Neural progenitor cell (in vitro differentiated cells): Measurements from ENCODE around the gene ARPC4. TPM values are rescaled to one million over a fixed set of nuclear protein-coding genes. Genes with fewer than 3 reads are reported as not detected.

Experiments
- DNase-seq: peaks from one replicate; pipeline ENCODE4 v3.0.0-alpha.2; 2016; ENCODE audit warnings: low spot score
- H2AFZ ChIP-seq: fragments of 200-600 bp; sonication (generic); replicated peaks from 2 replicates; pipeline ENCODE4 v1.6.1; 2016; ENCODE audit warnings: antibody characterized with exemption
- H3F3A ChIP-seq: fragments of 200-600 bp; sonication (generic); 2 replicates; pipeline ENCODE4 v1.6.1; 2016; ENCODE audit warnings: antibody characterized with exemption, low read depth
- H3K27ac ChIP-seq: fragments of 200-600 bp; sonication (generic); 2 replicates; pipeline ENCODE4 v1.5.1; 2016; ENCODE audit warnings: mild to moderate bottlenecking
- H3K27me3 ChIP-seq: fragments of 200-600 bp; sonication (generic); 2 replicates; pipeline ENCODE4 v1.6.1; 2016; ENCODE audit warnings: mild to moderate bottlenecking, moderate library complexity
- H3K36me3 ChIP-seq: fragments of 200-600 bp; sonication (generic); 2 replicates; pipeline ENCODE4 v1.5.1; 2016
- H3K4me1 ChIP-seq: fragments of 200-600 bp; sonication (generic); 2 replicates; pipeline ENCODE4 v1.6.1; 2016; ENCODE audit warnings: mixed run types
- H3K4me2 ChIP-seq: fragments of 200-600 bp; sonication (generic); 2 replicates; pipeline ENCODE4 v1.6.1; 2016
- H3K4me3 ChIP-seq: fragments of 200-600 bp; sonication (generic); 2 replicates; pipeline ENCODE4 v1.5.1; 2016
- H3K79me2 ChIP-seq: fragments of 200-600 bp; sonication (generic); 2 replicates; pipeline ENCODE4 v1.6.1; 2016; ENCODE audit warnings: low read depth
- H3K9ac ChIP-seq: fragments of 200-600 bp; sonication (generic); 2 replicates; pipeline ENCODE4 v1.6.1; 2016
- H3K9me3 ChIP-seq: fragments of 200-600 bp; sonication (generic); 2 replicates; pipeline ENCODE4 v1.5.1; 2016; ENCODE audit warnings: low read depth
- H4K20me1 ChIP-seq: fragments of 200-600 bp; sonication (generic); 2 replicates; pipeline ENCODE4 v1.6.1; 2016; ENCODE audit warnings: low read depth
- H3K27ac Mint-ChIP-seq: 3 replicates; pipeline ENCODE4 v1.8.0; 2021; ENCODE audit warnings: mixed read lengths
- H3K27me3 Mint-ChIP-seq: 2 replicates; pipeline ENCODE4 v1.8.0; 2022; ENCODE audit warnings: low read depth, mild to moderate bottlenecking, inconsistent platforms, moderate library complexity, mixed read lengths; ENCODE audit not compliant: insufficient read depth
- H3K36me3 Mint-ChIP-seq: 3 replicates; pipeline ENCODE4 v1.8.0; 2021; ENCODE audit warnings: mixed read lengths
- H3K4me1 Mint-ChIP-seq: 3 replicates; pipeline ENCODE4 v1.8.0; 2021; ENCODE audit warnings: mixed read lengths
- H3K4me3 Mint-ChIP-seq: 3 replicates; pipeline ENCODE4 v1.8.0; 2021; ENCODE audit warnings: mild to moderate bottlenecking, moderate library complexity, mixed read lengths
- H3K9me3 Mint-ChIP-seq: 3 replicates; pipeline ENCODE4 v1.8.0; 2020; ENCODE audit warnings: mixed read lengths
- CTCF ChIP-seq: fragments of 200-600 bp; sonication (generic); IDR thresholded peaks from 2 replicates; pipeline ENCODE4 v1.5.1; 2017; ENCODE audit warnings: antibody characterized with exemption, mild to moderate bottlenecking
- EZH2 ChIP-seq: fragments of 200-600 bp; sonication (generic); IDR thresholded peaks from 2 replicates; pipeline ENCODE4 v1.6.1; 2017; ENCODE audit warnings: antibody characterized with exemption, mild to moderate bottlenecking, moderate library complexity
- EZH2phosphoT487 ChIP-seq: fragments of 200-600 bp; sonication (generic); IDR thresholded peaks from 2 replicates; pipeline ENCODE4 v1.6.1; 2017; ENCODE audit warnings: antibody characterized with exemption
- total RNA-seq: library from RNA; depleted of rRNA; stranded (reverse); fragments of >200 nt; gene quantifications from 2 replicates; pipeline ENCODE4 v1.2.3, GENCODE V29; 2015; ENCODE audit warnings: low replicate concordance

ARPC4 gene
- total RNA-seq, 1 donor from 2014 or later = 126 TPM

GRCh38 chr3:9810433-9810770 lies 17.5 kb downstream of the ARPC4 start:
- H3K36me3 Mint-ChIP-seq = peaks cover 5% of the 10 kb centered on the region
- peak; percentile 62 for DNase-seq
- H3K27ac Mint-ChIP-seq = no peak overlapping the region

GRCh38 chr3:9810846-9811245 lies 18.0 kb downstream of the ARPC4 start:
- Mint-ChIP-seq H3K4me3 (peak overlapping the region; percentile 71), H3K9me3 (no peaks in the 10 kb centered on the region), H3K27me3 (peaks cover under 1% of the 10 kb centered on the region), H3K27ac (peak overlapping the region; percentile 85), H3K4me1 (peaks cover 30% of the 10 kb centered on the region), H3K36me3 (peaks cover 5% of the 10 kb centered on the region)
- peaks cover 35% of the 10 kb centered on the region for H3K4me1 ChIP-seq
- H3K27ac ChIP-seq = no peak overlapping the region
- no peaks in the 10 kb centered on the region for H3K36me3 ChIP-seq
- DNase-seq = no peak
- H3K27me3 ChIP-seq = peaks cover 14% of the 10 kb centered on the region
- peak overlapping the region; percentile 90 for H3K4me2 ChIP-seq
- H2AFZ ChIP-seq = no peak overlapping the region
- peaks cover 38% of the 10 kb centered on the region for H3F3A ChIP-seq
- H3K79me2 ChIP-seq = no peaks in the 10 kb centered on the region
- TF ChIP-seq EZH2 = no peak
- TF ChIP-seq CTCF = no peak
- TF ChIP-seq EZH2phosphoT487 = no peak
- H3K9me3 ChIP-seq = no peaks in the 10 kb centered on the region
- no peak overlapping the region for H3K9ac ChIP-seq
- no peaks in the 10 kb centered on the region for H4K20me1 ChIP-seq
- peak overlapping the region; percentile 69 for H3K4me3 ChIP-seq

More at GRCh38 chr3:9810433-9810770, 17.5 kb downstream of the ARPC4 start:
- Histone ChIP-seq H3K4me3 (peak overlapping the region; percentile 69), H3K4me1 (peaks cover 35% of the 10 kb centered on the region), H3K9me3 (no peaks in the 10 kb centered on the region), H2AFZ (peak overlapping the region; percentile 85), H3K9ac (peak overlapping the region; percentile 36), H3K4me2 (peak overlapping the region; percentile 90), H4K20me1 (no peaks in the 10 kb centered on the region), H3K27me3 (peaks cover 14% of the 10 kb centered on the region), H3K79me2 (no peaks in the 10 kb centered on the region), H3K27ac (no peak overlapping the region), H3F3A (peaks cover 41% of the 10 kb centered on the region), H3K36me3 (no peaks in the 10 kb centered on the region)
- H3K27me3 Mint-ChIP-seq = no peaks in the 10 kb centered on the region
- peaks cover 30% of the 10 kb centered on the region for H3K4me1 Mint-ChIP-seq
- peak overlapping the region; percentile 71 for H3K4me3 Mint-ChIP-seq
- TF ChIP-seq EZH2phosphoT487 = no peak
- peak; percentile 34 for TF ChIP-seq EZH2
- no peaks in the 10 kb centered on the region for H3K9me3 Mint-ChIP-seq

GRCh38 chr3:9812870-9813483 lies 20.1 kb downstream of the ARPC4 start:
- Histone ChIP-seq H3K79me2 (no peaks in the 10 kb centered on the region), H3F3A (peaks cover 17% of the 10 kb centered on the region), H3K4me2 (no peak overlapping the region), H3K4me1 (peaks cover 17% of the 10 kb centered on the region), H3K27me3 (peaks cover 14% of the 10 kb centered on the region), H3K27ac (no peak overlapping the region), H3K9ac (no peak overlapping the region), H3K9me3 (no peaks in the 10 kb centered on the region), H4K20me1 (no peaks in the 10 kb centered on the region), H2AFZ (no peak overlapping the region), H3K4me3 (no peak overlapping the region), H3K36me3 (no peaks in the 10 kb centered on the region)
- H3K27ac Mint-ChIP-seq = no peak overlapping the region
- H3K9me3 Mint-ChIP-seq = no peaks in the 10 kb centered on the region
- no peak overlapping the region for H3K4me3 Mint-ChIP-seq
- TF ChIP-seq EZH2phosphoT487 = no peak
- TF ChIP-seq EZH2 = no peak
- no peak for TF ChIP-seq CTCF
- peaks cover 3% of the 10 kb centered on the region for H3K36me3 Mint-ChIP-seq
- H3K4me1 Mint-ChIP-seq = peaks cover 27% of the 10 kb centered on the region
- H3K27me3 Mint-ChIP-seq = peaks cover 10% of the 10 kb centered on the region
- no peak for DNase-seq

- H3K9ac ChIP-seq = no peak overlapping the region
- H3K27me3 ChIP-seq = peaks cover 11% of the 10 kb centered on the region
- Mint-ChIP-seq H3K4me1 (peaks cover 8% of the 10 kb centered on the region), H3K36me3 (peaks cover 3% of the 10 kb centered on the region), H3K27ac (no peak overlapping the region), H3K9me3 (no peaks in the 10 kb centered on the region), H3K4me3 (no peak overlapping the region), H3K27me3 (peaks cover 17% of the 10 kb centered on the region)
- H4K20me1 ChIP-seq = peaks cover 5% of the 10 kb centered on the region
- no peak for DNase-seq
- H3K4me1 ChIP-seq = no peaks in the 10 kb centered on the region
- no peaks in the 10 kb centered on the region for H3K79me2 ChIP-seq
- H3K36me3 ChIP-seq = no peaks in the 10 kb centered on the region
- no peak overlapping the region for H3K4me2 ChIP-seq
- no peak for TF ChIP-seq CTCF
- H3K27ac ChIP-seq = no peak overlapping the region
- no peak overlapping the region for H3K4me3 ChIP-seq
- no peaks in the 10 kb centered on the region for H3F3A ChIP-seq
- H3K9me3 ChIP-seq = no peaks in the 10 kb centered on the region
- no peak overlapping the region for H2AFZ ChIP-seq
Observed at GRCh38 chr3:9815986-9816385, 23.1 kb downstream of the ARPC4 start.
